A172 (cell line): ENCODE results near the gene OR2G6. TPM values are rescaled to one million over a fixed set of nuclear protein-coding genes. Genes with fewer than 3 reads are reported as not detected.
"Not testable (repeated sequence)": the region's sequence is repeated elsewhere in the genome, so short reads cannot be mapped to it uniquely, and the experiment has no call there.

Experiments used
- DNase-seq: peaks from one replicate; pipeline ENCODE4 v3.0.0-alpha.2; 2015; ENCODE audit warnings: low spot score
- total RNA-seq: library from RNA; depleted of rRNA; stranded (reverse); fragments of >200 nt; shearing (Covaris generic); gene quantifications from 2 replicates; pipeline ENCODE4 v1.2.3, GENCODE V29; 2014; rRNA removed

The OR2G6 gene
- not detected in 2 replicates for total RNA-seq

GRCh38 chr1:248507773-248508172 is at the start of gene OR2G6:
OR2G6 (plus strand) TSS chr1:248508073; CDS start chr1:248521647, 13,574 bp downstream.
- DNase-seq: not testable (repeated sequence)

GRCh38 chr1:248459117-248459516 is 48.8 kb upstream of the OR2G6 start:
- DNase-seq: not testable (repeated sequence)

GRCh38 chr1:248471154-248471553 is 36.7 kb upstream of the OR2G6 start:
- no peak for DNase-seq

- DNase-seq: not testable (repeated sequence)
Observed at GRCh38 chr1:248472111-248472510, 35.8 kb upstream of the OR2G6 start.

- not testable (repeated sequence) for DNase-seq
Observed at GRCh38 chr1:248473051-248473450, 34.8 kb upstream of the OR2G6 start, which contains the start of gene OR2T3. OR2T3 (plus strand) TSS chr1:248473351; CDS start chr1:248473351, 0 bp downstream.

- not testable (repeated sequence) for DNase-seq
Observed at GRCh38 chr1:248475660-248476059, 32.2 kb upstream of the OR2G6 start.

- DNase-seq: not testable (repeated sequence)
Observed at GRCh38 chr1:248481686-248482579, 25.9 kb upstream of the OR2G6 start.

GRCh38 chr1:248488289-248488688 is 19.6 kb upstream of the OR2G6 start, which contains the start of gene OR2T5:
OR2T5 (plus strand) TSS chr1:248488589; CDS start chr1:248488589, 0 bp downstream.
- DNase-seq: not testable (repeated sequence)

- not testable (repeated sequence) for DNase-seq
Observed at GRCh38 chr1:248496661-248497060, 11.2 kb upstream of the OR2G6 start.

- not testable (repeated sequence) for DNase-seq
Observed at GRCh38 chr1:248500305-248501035, 7.4 kb upstream of the OR2G6 start.

- DNase-seq: not testable (repeated sequence)
Observed at GRCh38 chr1:248510217-248510616, 2.3 kb downstream of the OR2G6 start.

GRCh38 chr1:248521856-248522255 is 14.0 kb downstream of the OR2G6 start:
- DNase-seq: no peak

- DNase-seq: not testable (repeated sequence)
Observed at GRCh38 chr1:248537449-248537848, 29.6 kb downstream of the OR2G6 start.

- DNase-seq: not testable (repeated sequence)
Observed at GRCh38 chr1:248547383-248547782, 39.5 kb downstream of the OR2G6 start.

- DNase-seq: not testable (repeated sequence)
Observed at GRCh38 chr1:248551027-248551426, 43.2 kb downstream of the OR2G6 start.

GRCh38 chr1:248562672-248563071 is 54.8 kb downstream of the OR2G6 start, which contains the start of gene OR2T29:
OR2T29 (minus strand) TSS chr1:248562772; CDS start chr1:248559491, 3,281 bp downstream.
- DNase-seq: not testable (repeated sequence)

- DNase-seq: not testable (repeated sequence)
Observed at GRCh38 chr1:248565530-248566373, 57.9 kb downstream of the OR2G6 start.

- DNase-seq: not testable (repeated sequence)
Observed at GRCh38 chr1:248569049-248569448, 61.2 kb downstream of the OR2G6 start.

GRCh38 chr1:248570811-248571210 is 62.9 kb downstream of the OR2G6 start:
- not testable (repeated sequence) for DNase-seq

- DNase-seq: not testable (repeated sequence)
Observed at GRCh38 chr1:248572049-248572448, 64.2 kb downstream of the OR2G6 start.

GRCh38 chr1:248573856-248574255 is 66.0 kb downstream of the OR2G6 start:
- DNase-seq: not testable (repeated sequence)
